ENCODE measurements around the gene RBM7.

The RBM7 gene

GRCh38 chr11:114379394-114380069, 20.9 kb upstream of the RBM7 start:
- H3K4me3 ChIP-seq (ENCODE audit: control insufficient read depth, low read depth, low read length) = no peak overlapping the region
- TF ChIP-seq CTCF (IDR thresholded peaks at IDR 0.05; ENCODE audit: control insufficient read depth, insufficient read depth, low read depth, low read length, missing control alignments) = no peak
- DNase-seq (ENCODE audit: low read depth) = no peak

GRCh38 chr11:114382509-114382908, 18.0 kb upstream of the RBM7 start:
- no peak for DNase-seq (ENCODE audit: low read depth)
- no peak for TF ChIP-seq CTCF (IDR thresholded peaks at IDR 0.05; ENCODE audit: control insufficient read depth, insufficient read depth, low read depth, low read length, missing control alignments)
- H3K4me3 ChIP-seq (ENCODE audit: control insufficient read depth, low read depth, low read length) = no peak overlapping the region

- DNase-seq (ENCODE audit: low read depth) = no peak
- no peak overlapping the region for H3K4me3 ChIP-seq (ENCODE audit: control insufficient read depth, low read depth, low read length)
- TF ChIP-seq CTCF (IDR thresholded peaks at IDR 0.05; ENCODE audit: control insufficient read depth, insufficient read depth, low read depth, low read length, missing control alignments) = no peak
These were observed 16.0 kb upstream of the RBM7 start for GRCh38 chr11:114384487-114384886.

GRCh38 chr11:114386131-114386530, 14.3 kb upstream of the RBM7 start:
- no peak overlapping the region for H3K4me3 ChIP-seq (ENCODE audit: control insufficient read depth, low read depth, low read length)
- no peak for DNase-seq (ENCODE audit: low read depth)
- no peak for TF ChIP-seq CTCF (IDR thresholded peaks at IDR 0.05; ENCODE audit: control insufficient read depth, insufficient read depth, low read depth, low read length, missing control alignments)

- no peak overlapping the region for H3K4me3 ChIP-seq (ENCODE audit: control insufficient read depth, low read depth, low read length)
- peak; percentile 24 for DNase-seq (ENCODE audit: low read depth)
- TF ChIP-seq CTCF (IDR thresholded peaks at IDR 0.05; ENCODE audit: control insufficient read depth, insufficient read depth, low read depth, low read length, missing control alignments) = no peak
These were observed 13.9 kb upstream of the RBM7 start for GRCh38 chr11:114386545-114386944.

GRCh38 chr11:114392735-114393667, 7.5 kb upstream of the RBM7 start:
- TF ChIP-seq CTCF (IDR thresholded peaks at IDR 0.05; ENCODE audit: control insufficient read depth, insufficient read depth, low read depth, low read length, missing control alignments) = no peak
- no peak overlapping the region for H3K4me3 ChIP-seq (ENCODE audit: control insufficient read depth, low read depth, low read length)
- no peak for DNase-seq (ENCODE audit: low read depth)

Data from AG09309 (cell line).